Measurements from ENCODE around the gene TSHR.

GRCh38 chr14:81169267-81169666 is 213.8 kb downstream of the TSHR start:
- TF ChIP-seq EZH2 (IDR thresholded peaks at IDR 0.05; ENCODE audit: low read depth, unreplicated experiment), result no peak
- TF ChIP-seq, protein P1, sequence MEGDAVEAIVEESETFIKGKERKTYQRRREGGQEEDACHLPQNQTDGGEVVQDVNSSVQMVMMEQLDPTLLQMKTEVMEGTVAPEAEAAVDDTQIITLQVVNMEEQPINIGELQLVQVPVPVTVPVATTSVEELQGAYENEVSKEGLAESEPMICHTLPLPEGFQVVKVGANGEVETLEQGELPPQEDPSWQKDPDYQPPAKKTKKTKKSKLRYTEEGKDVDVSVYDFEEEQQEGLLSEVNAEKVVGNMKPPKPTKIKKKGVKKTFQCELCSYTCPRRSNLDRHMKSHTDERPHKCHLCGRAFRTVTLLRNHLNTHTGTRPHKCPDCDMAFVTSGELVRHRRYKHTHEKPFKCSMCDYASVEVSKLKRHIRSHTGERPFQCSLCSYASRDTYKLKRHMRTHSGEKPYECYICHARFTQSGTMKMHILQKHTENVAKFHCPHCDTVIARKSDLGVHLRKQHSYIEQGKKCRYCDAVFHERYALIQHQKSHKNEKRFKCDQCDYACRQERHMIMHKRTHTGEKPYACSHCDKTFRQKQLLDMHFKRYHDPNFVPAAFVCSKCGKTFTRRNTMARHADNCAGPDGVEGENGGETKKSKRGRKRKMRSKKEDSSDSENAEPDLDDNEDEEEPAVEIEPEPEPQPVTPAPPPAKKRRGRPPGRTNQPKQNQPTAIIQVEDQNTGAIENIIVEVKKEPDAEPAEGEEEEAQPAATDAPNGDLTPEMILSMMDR (conservative IDR thresholded peaks at IDR 0.05; ENCODE audit: low read depth in 2 of 2), result no peak
- TF ChIP-seq POLR2AphosphoS5 (IDR thresholded peaks at IDR 0.05; ENCODE audit: low read depth), result no peak
- TF ChIP-seq, protein P2, sequence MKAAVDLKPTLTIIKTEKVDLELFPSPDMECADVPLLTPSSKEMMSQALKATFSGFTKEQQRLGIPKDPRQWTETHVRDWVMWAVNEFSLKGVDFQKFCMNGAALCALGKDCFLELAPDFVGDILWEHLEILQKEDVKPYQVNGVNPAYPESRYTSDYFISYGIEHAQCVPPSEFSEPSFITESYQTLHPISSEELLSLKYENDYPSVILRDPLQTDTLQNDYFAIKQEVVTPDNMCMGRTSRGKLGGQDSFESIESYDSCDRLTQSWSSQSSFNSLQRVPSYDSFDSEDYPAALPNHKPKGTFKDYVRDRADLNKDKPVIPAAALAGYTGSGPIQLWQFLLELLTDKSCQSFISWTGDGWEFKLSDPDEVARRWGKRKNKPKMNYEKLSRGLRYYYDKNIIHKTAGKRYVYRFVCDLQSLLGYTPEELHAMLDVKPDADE (IDR thresholded peaks at IDR 0.05), result no peak
- no peak for TF ChIP-seq EZH2phosphoT487 (IDR thresholded peaks at IDR 0.05; ENCODE audit: unreplicated experiment)
- no peak for TF ChIP-seq ZNF331 (CRISPR knock-in tag; IDR thresholded peaks at IDR 0.05; ENCODE audit: low read depth)
- TF ChIP-seq, protein P3, sequence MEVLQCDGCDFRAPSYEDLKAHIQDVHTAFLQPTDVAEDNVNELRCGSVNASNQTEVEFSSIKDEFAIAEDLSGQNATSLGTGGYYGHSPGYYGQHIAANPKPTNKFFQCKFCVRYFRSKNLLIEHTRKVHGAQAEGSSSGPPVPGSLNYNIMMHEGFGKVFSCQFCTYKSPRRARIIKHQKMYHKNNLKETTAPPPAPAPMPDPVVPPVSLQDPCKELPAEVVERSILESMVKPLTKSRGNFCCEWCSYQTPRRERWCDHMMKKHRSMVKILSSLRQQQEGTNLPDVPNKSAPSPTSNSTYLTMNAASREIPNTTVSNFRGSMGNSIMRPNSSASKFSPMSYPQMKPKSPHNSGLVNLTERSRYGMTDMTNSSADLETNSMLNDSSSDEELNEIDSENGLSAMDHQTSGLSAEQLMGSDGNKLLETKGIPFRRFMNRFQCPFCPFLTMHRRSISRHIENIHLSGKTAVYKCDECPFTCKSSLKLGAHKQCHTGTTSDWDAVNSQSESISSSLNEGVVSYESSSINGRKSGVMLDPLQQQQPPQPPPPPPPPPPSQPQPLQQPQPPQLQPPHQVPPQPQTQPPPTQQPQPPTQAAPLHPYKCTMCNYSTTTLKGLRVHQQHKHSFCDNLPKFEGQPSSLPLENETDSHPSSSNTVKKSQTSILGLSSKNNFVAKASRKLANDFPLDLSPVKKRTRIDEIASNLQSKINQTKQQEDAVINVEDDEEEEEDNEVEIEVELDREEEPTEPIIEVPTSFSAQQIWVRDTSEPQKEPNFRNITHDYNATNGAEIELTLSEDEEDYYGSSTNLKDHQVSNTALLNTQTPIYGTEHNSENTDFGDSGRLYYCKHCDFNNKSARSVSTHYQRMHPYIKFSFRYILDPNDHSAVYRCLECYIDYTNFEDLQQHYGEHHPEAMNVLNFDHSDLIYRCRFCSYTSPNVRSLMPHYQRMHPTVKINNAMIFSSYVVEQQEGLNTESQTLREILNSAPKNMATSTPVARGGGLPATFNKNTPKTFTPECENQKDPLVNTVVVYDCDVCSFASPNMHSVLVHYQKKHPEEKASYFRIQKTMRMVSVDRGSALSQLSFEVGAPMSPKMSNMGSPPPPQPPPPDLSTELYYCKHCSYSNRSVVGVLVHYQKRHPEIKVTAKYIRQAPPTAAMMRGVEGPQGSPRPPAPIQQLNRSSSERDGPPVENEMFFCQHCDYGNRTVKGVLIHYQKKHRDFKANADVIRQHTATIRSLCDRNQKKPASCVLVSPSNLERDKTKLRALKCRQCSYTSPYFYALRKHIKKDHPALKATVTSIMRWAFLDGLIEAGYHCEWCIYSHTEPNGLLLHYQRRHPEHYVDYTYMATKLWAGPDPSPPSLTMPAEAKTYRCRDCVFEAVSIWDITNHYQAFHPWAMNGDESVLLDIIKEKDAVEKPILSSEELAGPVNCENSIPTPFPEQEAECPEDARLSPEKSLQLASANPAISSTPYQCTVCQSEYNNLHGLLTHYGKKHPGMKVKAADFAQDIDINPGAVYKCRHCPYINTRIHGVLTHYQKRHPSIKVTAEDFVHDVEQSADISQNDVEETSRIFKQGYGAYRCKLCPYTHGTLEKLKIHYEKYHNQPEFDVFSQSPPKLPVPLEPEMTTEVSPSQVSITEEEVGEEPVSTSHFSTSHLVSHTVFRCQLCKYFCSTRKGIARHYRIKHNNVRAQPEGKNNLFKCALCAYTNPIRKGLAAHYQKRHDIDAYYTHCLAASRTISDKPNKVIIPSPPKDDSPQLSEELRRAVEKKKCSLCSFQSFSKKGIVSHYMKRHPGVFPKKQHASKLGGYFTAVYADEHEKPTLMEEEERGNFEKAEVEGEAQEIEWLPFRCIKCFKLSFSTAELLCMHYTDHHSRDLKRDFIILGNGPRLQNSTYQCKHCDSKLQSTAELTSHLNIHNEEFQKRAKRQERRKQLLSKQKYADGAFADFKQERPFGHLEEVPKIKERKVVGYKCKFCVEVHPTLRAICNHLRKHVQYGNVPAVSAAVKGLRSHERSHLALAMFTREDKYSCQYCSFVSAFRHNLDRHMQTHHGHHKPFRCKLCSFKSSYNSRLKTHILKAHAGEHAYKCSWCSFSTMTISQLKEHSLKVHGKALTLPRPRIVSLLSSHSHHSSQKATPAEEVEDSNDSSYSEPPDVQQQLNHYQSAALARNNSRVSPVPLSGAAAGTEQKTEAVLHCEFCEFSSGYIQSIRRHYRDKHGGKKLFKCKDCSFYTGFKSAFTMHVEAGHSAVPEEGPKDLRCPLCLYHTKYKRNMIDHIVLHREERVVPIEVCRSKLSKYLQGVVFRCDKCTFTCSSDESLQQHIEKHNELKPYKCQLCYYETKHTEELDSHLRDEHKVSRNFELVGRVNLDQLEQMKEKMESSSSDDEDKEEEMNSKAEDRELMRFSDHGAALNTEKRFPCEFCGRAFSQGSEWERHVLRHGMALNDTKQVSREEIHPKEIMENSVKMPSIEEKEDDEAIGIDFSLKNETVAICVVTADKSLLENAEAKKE (CRISPR knock-in tag; IDR thresholded peaks at IDR 0.05), result no peak
- TF ChIP-seq NANOG (IDR thresholded peaks at IDR 0.05; ENCODE audit: borderline replicate concordance), result no peak
- no peak for TF ChIP-seq CREB1 (CRISPR knock-in tag; IDR thresholded peaks at IDR 0.05; ENCODE audit: low read depth)
- TF ChIP-seq ZNF114 (CRISPR knock-in tag; IDR thresholded peaks at IDR 0.05), result no peak
- no peak for TF ChIP-seq STAT1 (IDR thresholded peaks at IDR 0.05; ENCODE audit: unreplicated experiment)
- no peak for TF ChIP-seq JUNB (IDR thresholded peaks at IDR 0.05; ENCODE audit: unreplicated experiment)
- TF ChIP-seq REST (IDR thresholded peaks at IDR 0.05; ENCODE audit: unreplicated experiment), result no peak
